Endothelial cell of umbilical vein (primary cell): ENCODE measurements around the gene FRMD4A.
"Not testable (repeated sequence)": the region's sequence is repeated elsewhere in the genome, so short reads cannot be mapped to it uniquely, and the experiment has no call there.

Experiments used
- FOS ChIP-seq: IDR thresholded peaks from 2 replicates; pipeline ENCODE4 v1.6.1; 2011; ENCODE audit warnings: mild to moderate bottlenecking, low read length, moderate library complexity, borderline replicate concordance; ENCODE audit not compliant: insufficient read depth
- JUN ChIP-seq: IDR thresholded peaks from 2 replicates; pipeline ENCODE4 v1.6.1; 2011; ENCODE audit warnings: borderline replicate concordance, low read depth; ENCODE audit not compliant: insufficient read length, insufficient read depth
- POLR2A ChIP-seq: IDR thresholded peaks from 2 replicates; pipeline ENCODE4 v1.6.1; 2012; ENCODE audit warnings: low read depth, mild to moderate bottlenecking, control low read depth, low read length
- POLR2AphosphoS5 ChIP-seq: IDR thresholded peaks from 2 replicates; pipeline ENCODE4 v1.6.1; 2012; ENCODE audit warnings: low read depth, mild to moderate bottlenecking, control low read depth, low read length, moderate library complexity; ENCODE audit not compliant: insufficient read depth
- TF ChIP-seq, protein P1 (sequence below), 2 donors: IDR thresholded peaks; 1 replicate in 1 of 2; 2 replicates in 1 of 2; pipeline ENCODE4 v1.5.1; 2011; ENCODE audit warnings: low read length in 2 of 2, mild to moderate bottlenecking in 2 of 2, moderate library complexity in 2 of 2, control low read depth in 1 of 2, inconsistent platforms in 1 of 2, low read depth in 1 of 2; ENCODE audit not compliant: insufficient read depth in 1 of 2; ENCODE audit errors: extremely low read depth in 1 of 2
- TF ChIP-seq, protein P2 (sequence below): IDR thresholded peaks from 2 replicates; pipeline ENCODE4 v1.6.1; 2011; ENCODE audit not compliant: insufficient read depth, insufficient read length

DNA sequence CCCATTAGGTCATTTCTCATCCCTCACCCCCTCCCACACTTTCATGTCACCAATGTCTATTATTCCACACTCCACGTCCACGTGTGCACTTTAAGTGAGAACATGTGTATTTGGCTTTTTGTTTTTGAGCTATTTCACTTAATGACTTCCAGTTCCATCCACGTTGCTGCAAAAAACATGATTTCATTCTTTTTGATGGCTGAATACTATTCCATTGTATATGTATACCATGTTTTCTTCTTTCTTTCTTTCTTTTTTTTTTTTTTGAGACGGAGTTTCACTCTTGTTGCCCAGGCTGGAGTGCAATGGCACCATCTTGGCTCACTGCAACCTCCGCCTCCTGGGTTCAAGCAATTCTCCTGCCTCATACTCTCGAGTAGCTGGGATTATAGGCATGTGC, 502.4 kb downstream of the FRMD4A start:
- not testable (repeated sequence) for TF ChIP-seq POLR2AphosphoS5, POLR2A, FOS, JUN
- TF ChIP-seq, protein P1, sequence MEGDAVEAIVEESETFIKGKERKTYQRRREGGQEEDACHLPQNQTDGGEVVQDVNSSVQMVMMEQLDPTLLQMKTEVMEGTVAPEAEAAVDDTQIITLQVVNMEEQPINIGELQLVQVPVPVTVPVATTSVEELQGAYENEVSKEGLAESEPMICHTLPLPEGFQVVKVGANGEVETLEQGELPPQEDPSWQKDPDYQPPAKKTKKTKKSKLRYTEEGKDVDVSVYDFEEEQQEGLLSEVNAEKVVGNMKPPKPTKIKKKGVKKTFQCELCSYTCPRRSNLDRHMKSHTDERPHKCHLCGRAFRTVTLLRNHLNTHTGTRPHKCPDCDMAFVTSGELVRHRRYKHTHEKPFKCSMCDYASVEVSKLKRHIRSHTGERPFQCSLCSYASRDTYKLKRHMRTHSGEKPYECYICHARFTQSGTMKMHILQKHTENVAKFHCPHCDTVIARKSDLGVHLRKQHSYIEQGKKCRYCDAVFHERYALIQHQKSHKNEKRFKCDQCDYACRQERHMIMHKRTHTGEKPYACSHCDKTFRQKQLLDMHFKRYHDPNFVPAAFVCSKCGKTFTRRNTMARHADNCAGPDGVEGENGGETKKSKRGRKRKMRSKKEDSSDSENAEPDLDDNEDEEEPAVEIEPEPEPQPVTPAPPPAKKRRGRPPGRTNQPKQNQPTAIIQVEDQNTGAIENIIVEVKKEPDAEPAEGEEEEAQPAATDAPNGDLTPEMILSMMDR (IDR thresholded peaks at IDR 0.05; ENCODE audit: extremely low read depth in 1 of 2, insufficient read depth in 1 of 2, low read depth in 1 of 2, low read length in 2 of 2): not testable (repeated sequence)
- TF ChIP-seq, protein P2, sequence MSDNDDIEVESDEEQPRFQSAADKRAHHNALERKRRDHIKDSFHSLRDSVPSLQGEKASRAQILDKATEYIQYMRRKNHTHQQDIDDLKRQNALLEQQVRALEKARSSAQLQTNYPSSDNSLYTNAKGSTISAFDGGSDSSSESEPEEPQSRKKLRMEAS: not testable (repeated sequence)
